Measurements from ENCODE around the gene COMT.

COMT gene

GRCh38 chr22:19971276-19972124 lies 29.9 kb downstream of the COMT start:
- no peak for DNase-seq

- no peak for DNase-seq
Measured at GRCh38 chr22:19972251-19972650, 30.7 kb downstream of the COMT start.

GRCh38 chr22:19972652-19973550 lies 31.3 kb downstream of the COMT start:
- no peak for DNase-seq

GRCh38 chr22:19973551-19974267 lies 32.1 kb downstream of the COMT start:
- DNase-seq = no peak

GRCh38 chr22:19974268-19974861 lies 32.8 kb downstream of the COMT start:
- peak; percentile 38 for DNase-seq

GRCh38 chr22:19974935-19975706 lies 33.5 kb downstream of the COMT start:
- DNase-seq = no peak

GRCh38 chr22:19975707-19976035 lies 34.1 kb downstream of the COMT start:
- DNase-seq = no peak

- DNase-seq = no peak
Measured at GRCh38 chr22:19976671-19977070, 35.1 kb downstream of the COMT start.

- no peak for DNase-seq
Measured at GRCh38 chr22:19977296-19978243, 36.0 kb downstream of the COMT start.

- no peak for DNase-seq
Measured at GRCh38 chr22:19978748-19979147, 37.2 kb downstream of the COMT start.

- DNase-seq = no peak
Measured at GRCh38 chr22:19979712-19980493, 38.3 kb downstream of the COMT start.

GRCh38 chr22:19980766-19981165 lies 39.2 kb downstream of the COMT start:
- DNase-seq = no peak

GRCh38 chr22:19981171-19981960 lies 39.8 kb downstream of the COMT start:
- DNase-seq = no peak

- DNase-seq = no peak
Measured at GRCh38 chr22:19981961-19982920, 40.7 kb downstream of the COMT start.

GRCh38 chr22:19982991-19983578 lies 41.5 kb downstream of the COMT start:
- DNase-seq = no peak

GRCh38 chr22:19983741-19984140 lies 42.2 kb downstream of the COMT start:
- DNase-seq = no peak

- DNase-seq = no peak
Measured at GRCh38 chr22:19984201-19984753, 42.7 kb downstream of the COMT start.

Data from CD4-positive, alpha-beta T cell treated with Interleukin-21 for 1 hour (primary cell).